SK-N-SH (cell line): Measurements from ENCODE around the gene HPS6. TPM values are rescaled to one million over a fixed set of nuclear protein-coding genes. Genes with fewer than 3 reads are reported as not detected.

Experiments
- CTCF ChIA-PET: fragments of 300-600, 350-600 bp; formaldehyde crosslinking; extraction: SDS; loops from one replicate; lab custom pipeline; 2021; lab: Yijun Ruan, JAX
- POLR2A ChIA-PET: fragments of 350-600 bp; sonication (Branson Sonifier 250); formaldehyde crosslinking; extraction: SDS; loops from one replicate; lab custom pipeline; 2020; ENCODE audit warnings: antibody characterized with exemption, inconsistent platforms; lab: Yijun Ruan, JAX
- DNase-seq: peaks from one replicate; pipeline ENCODE4 v3.0.0; 2012
- H2AFZ ChIP-seq: fragments of 200-600 bp; sonication (generic); 2 replicates; pipeline ENCODE4 v1.8.1; 2016; ENCODE audit warnings: antibody characterized with exemption, mild to moderate bottlenecking, low read depth
- H3F3A ChIP-seq: fragments of 200-600 bp; sonication (generic); replicated peaks from 2 replicates; pipeline ENCODE3; 2016; ENCODE audit warnings: antibody characterized with exemption, mild to moderate bottlenecking; ENCODE audit not compliant: insufficient read depth
- H3K27ac ChIP-seq, 2 experiments: fragments of 200-500 bp in 1 of 2; fragments of 200-600 bp in 1 of 2; sonication (Bioruptor generic) in 1 of 2; sonication (generic), shearing (Covaris generic) in 1 of 2; 2 replicates each; pipeline versions ENCODE4 v1.5.1 to v1.6.1; 2014 to 2016; ENCODE audit warnings: low read depth in 2 of 2, inconsistent platforms in 1 of 2, low read length in 1 of 2, mild to moderate bottlenecking in 1 of 2, mixed read lengths in 1 of 2
- H3K27me3 ChIP-seq: fragments of 200-600 bp; sonication (generic), shearing (Covaris generic); 2 replicates; pipeline ENCODE4 v1.6.1; 2016; ENCODE audit warnings: mixed run types; ENCODE audit not compliant: insufficient read depth
- H3K36me3 ChIP-seq, 2 experiments: fragments of 200-500 bp in 1 of 2; fragments of 200-600 bp in 1 of 2; sonication (Bioruptor generic) in 1 of 2; sonication (generic) in 1 of 2; replicated peaks in 1 of 2; 2 replicates each; pipeline versions ENCODE3 to v1.5.1; 2014 to 2016; ENCODE audit warnings: low read length in 1 of 2, mild to moderate bottlenecking in 1 of 2; ENCODE audit not compliant: insufficient read depth in 2 of 2, control insufficient read depth in 1 of 2
- H3K4me1 ChIP-seq, 2 experiments: fragments of 200-500 bp in 1 of 2; fragments of 200-600 bp in 1 of 2; sonication (Bioruptor generic) in 1 of 2; sonication (generic), shearing (Covaris generic) in 1 of 2; 2 replicates each; pipeline versions ENCODE4 v1.5.1 to v1.6.1; 2014 to 2016; ENCODE audit warnings: low read depth in 1 of 2, low read length in 1 of 2, mixed run types in 1 of 2; ENCODE audit not compliant: insufficient read depth in 2 of 2, control insufficient read depth in 1 of 2
- H3K4me2 ChIP-seq: fragments of 200-600 bp; sonication (generic), shearing (Covaris generic); 2 replicates; pipeline ENCODE4 v1.6.1; 2017; ENCODE audit warnings: mixed run types
- H3K4me3 ChIP-seq, 2 experiments: fragments of 200-500 bp in 1 of 2; fragments of 200-600 bp in 1 of 2; sonication (Bioruptor generic) in 1 of 2; sonication (generic), shearing (Covaris generic) in 1 of 2; 2 replicates each; pipeline versions ENCODE4 v1.5.1 to v1.8.1; 2014 to 2016; ENCODE audit warnings: low read depth in 2 of 2, inconsistent platforms in 1 of 2, low read length in 1 of 2, mild to moderate bottlenecking in 1 of 2, mixed read lengths in 1 of 2, moderate library complexity in 1 of 2
- H3K79me2 ChIP-seq: fragments of 200-600 bp; sonication (generic); 2 replicates; pipeline ENCODE4 v1.8.1; 2017; ENCODE audit warnings: mild to moderate bottlenecking; ENCODE audit not compliant: insufficient read depth
- H3K9ac ChIP-seq: fragments of 200-600 bp; sonication (generic); 2 replicates; pipeline ENCODE4 v1.6.1; 2017; ENCODE audit warnings: mixed run types
- H3K9me2 ChIP-seq: fragments of 200-600 bp; sonication (generic); 2 replicates; pipeline ENCODE4 v1.6.1; 2017; ENCODE audit warnings: mixed run types
- H3K9me3 ChIP-seq: fragments of 200-600 bp; sonication (generic); 2 replicates; pipeline ENCODE4 v1.6.1; 2017; ENCODE audit warnings: mixed run types, mild to moderate bottlenecking, moderate library complexity
- H4K20me1 ChIP-seq: fragments of 200-600 bp; sonication (generic); 2 replicates; pipeline ENCODE4 v1.6.1; 2017; ENCODE audit warnings: mild to moderate bottlenecking, mixed run types; ENCODE audit not compliant: insufficient read depth
- ELF1 ChIP-seq: IDR thresholded peaks from 2 replicates; pipeline ENCODE4 v1.4.0; 2012
- EZH2phosphoT487 ChIP-seq: fragments of 200-600 bp; sonication (generic); IDR thresholded peaks from 2 replicates; pipeline ENCODE4 v1.6.1; 2017; ENCODE audit warnings: low read depth, mixed run types, mild to moderate bottlenecking, antibody characterized with exemption, moderate library complexity, borderline replicate concordance
- FOSL2 ChIP-seq: IDR thresholded peaks from 2 replicates; pipeline ENCODE4 v1.4.0; 2012; ENCODE audit warnings: low read depth, mild to moderate bottlenecking, moderate library complexity, borderline replicate concordance
- GABPA ChIP-seq: IDR thresholded peaks from 2 replicates; pipeline ENCODE4 v1.4.0; 2012; ENCODE audit warnings: low read depth, mild to moderate bottlenecking
- GATA2 ChIP-seq: sonication (generic); formaldehyde crosslinking; IDR thresholded peaks from 2 replicates; pipeline ENCODE4 v1.5.0; 2020; ENCODE audit warnings: mild to moderate bottlenecking, missing genetic modification reagents
- JUND ChIP-seq: IDR thresholded peaks from 2 replicates; pipeline ENCODE4 v1.4.0; 2012
- MAX ChIP-seq: IDR thresholded peaks from 2 replicates; pipeline ENCODE4 v1.4.0; 2012; ENCODE audit warnings: low read depth
- MEF2A ChIP-seq: IDR thresholded peaks from 2 replicates; pipeline ENCODE4 v1.4.0; 2012; ENCODE audit warnings: low read depth, borderline replicate concordance
- NFIC ChIP-seq: IDR thresholded peaks from 2 replicates; pipeline ENCODE4 v1.4.0; 2012; ENCODE audit warnings: borderline replicate concordance
- PBX3 ChIP-seq: IDR thresholded peaks from 2 replicates; pipeline ENCODE4; 2012
- POLR2AphosphoS5 ChIP-seq: IDR thresholded peaks from 2 replicates; pipeline ENCODE4 v1.6.1; 2012; ENCODE audit warnings: low read depth, low read length
- RCOR1 ChIP-seq: fragments of 150-350 bp; IDR thresholded peaks from 2 replicates; pipeline ENCODE4 v1.6.1; 2017; ENCODE audit warnings: antibody characterized with exemption, low read length
- RFX5 ChIP-seq: IDR thresholded peaks from 2 replicates; pipeline ENCODE4 v1.6.1; 2012; ENCODE audit warnings: mild to moderate bottlenecking, improper control_type of control experiment, low read length
- RXRA ChIP-seq: IDR thresholded peaks from 2 replicates; pipeline ENCODE4 v1.4.0; 2012; ENCODE audit warnings: low read depth, mild to moderate bottlenecking, borderline replicate concordance
- SMC3 ChIP-seq: IDR thresholded peaks from 2 replicates; pipeline ENCODE4 v1.6.1; 2012; ENCODE audit warnings: low read depth, low read length, improper control_type of control experiment
- TAF1 ChIP-seq: IDR thresholded peaks from 2 replicates; pipeline ENCODE4 v1.6.1; 2012; ENCODE audit warnings: low read depth, mild to moderate bottlenecking, low read length, moderate library complexity, borderline replicate concordance
- TCF12 ChIP-seq: IDR thresholded peaks from 2 replicates; pipeline ENCODE4 v1.4.0; 2012
- USF1 ChIP-seq: IDR thresholded peaks from 2 replicates; pipeline ENCODE4 v1.4.0; 2012; ENCODE audit warnings: low read depth, borderline replicate concordance
- YY1 ChIP-seq: IDR thresholded peaks from 2 replicates; pipeline ENCODE4 v1.4.0; 2012; ENCODE audit warnings: low read depth, mild to moderate bottlenecking
- WGBS: methylation state at CpG from one replicate; pipeline ENCODE4 v1.1.6; 2017; ENCODE audit warnings: low lambda C conversion rate; 5-methylcytosine and 5-hydroxymethylcytosine counted together
- polyA plus RNA-seq, 3 experiments: library from polyadenylated mRNA; depleted of rRNA; stranded (reverse); fragments of >200 nt; gene quantifications; 2 replicates each; pipeline ENCODE4 v1.2.3, GENCODE V29; 2012

HPS6 gene
- polyA plus RNA-seq, 1 of the 3 experiments (the other 2 are of a cell fraction), result 7.8 TPM

GRCh38 chr10:102085336-102085735 is 20.2 kb downstream of the HPS6 start:
- H3K9me2 ChIP-seq, result no peaks in the 10 kb centered on the region
- DNase-seq, result no peak
- H4K20me1 ChIP-seq, result no peaks in the 10 kb centered on the region
- no peaks in the 10 kb centered on the region for H3K4me1 ChIP-seq
- ChIA-PET CTCF (interaction anchor here (1.5 to 1.6 kb wide), 2 partner anchors 13 to 26 kb away, joined by 3 to 9 read pairs; no protein-coding TSS in a partner anchor), POLR2A (interaction anchor here (1.1 kb wide), 1 partner anchor 13 kb away, joined by 3 read pairs; no protein-coding TSS in a partner anchor)
- H3K9ac ChIP-seq, result no peak overlapping the region
- no peaks in the 10 kb centered on the region for H3K79me2 ChIP-seq
- H3K27me3 ChIP-seq, result no peaks in the 10 kb centered on the region
- WGBS, result 85% methylated on average over 3 of the region's 3 CpGs
- no peak overlapping the region for H3K27ac ChIP-seq
- H3K4me3 ChIP-seq, result no peak overlapping the region
- no peak overlapping the region for H3K4me2 ChIP-seq
- no peaks in the 10 kb centered on the region for H3F3A ChIP-seq
- no peaks in the 10 kb centered on the region for H3K36me3 ChIP-seq
- H2AFZ ChIP-seq, result no peak overlapping the region
- H3K9me3 ChIP-seq, result no peaks in the 10 kb centered on the region
- no peak for TF ChIP-seq PBX3
- no peak for TF ChIP-seq TCF12
- TF ChIP-seq RCOR1, result no peak
- no peak for TF ChIP-seq EZH2phosphoT487
- no peak for TF ChIP-seq ELF1
- no peak for TF ChIP-seq MEF2A
- TF ChIP-seq GATA2 (CRISPR knock-in tag), result no peak
- TF ChIP-seq USF1, result no peak

GRCh38 chr10:102086196-102086595 is 21.0 kb downstream of the HPS6 start:
- H3K4me1 ChIP-seq, result no peaks in the 10 kb centered on the region
- DNase-seq, result no peak
- no peaks in the 10 kb centered on the region for H3K9me3 ChIP-seq
- TF ChIP-seq ELF1, result no peak
- TF ChIP-seq, all 33 proteins: peak for 0
- Histone ChIP-seq H3F3A (no peaks in the 10 kb centered on the region), H3K79me2 (no peaks in the 10 kb centered on the region), H3K27ac (no peak overlapping the region), H4K20me1 (no peaks in the 10 kb centered on the region), H3K4me3 (no peak overlapping the region), H3K9ac (no peak overlapping the region), H3K36me3 (no peaks in the 10 kb centered on the region), H2AFZ (no peak overlapping the region), H3K9me2 (no peaks in the 10 kb centered on the region), H3K27me3 (no peaks in the 10 kb centered on the region), H3K4me2 (no peak overlapping the region)
- POLR2A ChIA-PET, result no interaction called here
- 92% methylated on average over 8 of the region's 8 CpGs for WGBS
- CTCF ChIA-PET, result interaction anchor here (1.6 kb wide), 1 partner anchor 13 kb away, joined by 9 read pairs; no protein-coding TSS in a partner anchor

- ChIA-PET CTCF (interaction anchor here (2.0 kb wide), 1 partner anchor 18 kb away, joined by 11 read pairs; no protein-coding TSS in a partner anchor), POLR2A (no interaction called here)
- Histone ChIP-seq H3K27me3 (no peaks in the 10 kb centered on the region), H3K36me3 (no peaks in the 10 kb centered on the region), H3K27ac (no peak overlapping the region), H3K9ac (no peak overlapping the region), H3K9me2 (no peaks in the 10 kb centered on the region), H3K4me3 (no peak overlapping the region), H3K4me1 (no peaks in the 10 kb centered on the region), H3K79me2 (no peaks in the 10 kb centered on the region), H2AFZ (no peak overlapping the region), H3F3A (no peaks in the 10 kb centered on the region), H3K9me3 (no peaks in the 10 kb centered on the region), H3K4me2 (no peak overlapping the region), H4K20me1 (no peaks in the 10 kb centered on the region)
- no peak for DNase-seq
- 90% methylated on average over 2 of the region's 2 CpGs for WGBS
- TF ChIP-seq POLR2AphosphoS5 (no peak), SMC3 (no peak), PBX3 (no peak), RXRA (no peak), EZH2phosphoT487 (no peak), NFIC (no peak), MEF2A (no peak), TAF1 (no peak), YY1 (no peak), RFX5 (no peak), FOSL2 (no peak), TCF12 (no peak), MAX (no peak), ELF1 (no peak), GABPA (no peak), JUND (no peak)
Observed at GRCh38 chr10:102090772-102091171, 25.6 kb downstream of the HPS6 start.
